Smooth muscle cell of the pulmonary artery (primary cell): Measurements from ENCODE around the gene CHCHD4. TPM values are rescaled to one million over a fixed set of nuclear protein-coding genes. Genes with fewer than 3 reads are reported as not detected.

Experiments
- total RNA-seq: library from RNA; depleted of rRNA; stranded (reverse); fragments of >200 nt; gene quantifications from 2 replicates; pipeline ENCODE4 v1.2.3, GENCODE V29; 2014

Gene CHCHD4
- total RNA-seq: 11.0 and 12.9 TPM in 2 replicates

DNA sequence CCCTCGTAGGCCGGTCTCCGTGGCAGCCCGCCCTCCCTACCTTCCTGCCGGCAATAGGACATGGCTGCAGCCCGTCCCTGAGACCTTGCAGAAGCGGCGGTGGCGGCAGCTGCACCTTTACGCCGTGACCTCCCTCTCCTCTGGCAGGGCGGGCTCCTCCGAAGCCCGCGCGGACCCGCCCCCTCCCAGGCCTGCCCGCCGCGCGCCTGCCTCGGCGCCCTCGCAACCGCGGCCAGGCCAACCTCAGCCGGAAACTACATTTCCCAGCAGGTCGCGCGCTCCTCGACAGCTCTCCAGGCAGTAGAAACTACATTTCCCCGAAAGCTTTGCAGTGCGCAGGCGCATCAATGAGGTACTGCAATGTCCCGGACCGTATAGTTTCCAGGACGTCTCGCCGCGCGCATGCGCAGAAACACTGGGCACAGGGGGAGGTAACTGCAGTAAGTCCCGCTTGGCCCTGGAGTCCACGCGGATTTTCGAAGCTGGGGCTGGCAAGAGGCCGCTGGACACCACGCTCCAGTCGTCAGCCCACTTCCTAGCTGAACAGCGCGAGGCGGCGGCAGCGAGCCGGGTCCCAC lies at the start of gene CHCHD4, which contains the start of gene TMEM43:
CHCHD4 (minus strand) TSS at position 256 of the 578 bp plus-strand sequence; CDS start at position 62, 194 bp downstream.
TMEM43 (plus strand) TSS at position 438 of the 578 bp plus-strand sequence. CDS start 142 bp downstream, outside the sequence.

Other genes with a start within 250 kb of the CHCHD4 start
- gene WNT7A, start 244.8 kb downstream of the CHCHD4 start, total RNA-seq: not detected in 2 replicates
- gene TMEM43, start 182 bp upstream of the CHCHD4 start, total RNA-seq: 134 and 167 TPM in 2 replicates
- gene XPC, start 53.7 kb upstream of the CHCHD4 start, total RNA-seq: 45.7 and 49.9 TPM in 2 replicates
- gene LSM3, start 53.9 kb upstream of the CHCHD4 start, total RNA-seq: 2.3 and 4.6 TPM in 2 replicates